OCI-LY3 (cell line): ENCODE data around the gene MYLK.
"Not testable (repeated sequence)": the region's sequence is repeated elsewhere in the genome, so short reads cannot be mapped to it uniquely, and the experiment has no call there.

ENCODE experiments used
- H2AFZ ChIP-seq: fragments of 200-600, 300-600 bp; shearing (Covaris generic); 2 replicates; pipeline ENCODE4 v1.6.0; 2014; ENCODE audit warnings: antibody characterized with exemption, low read depth, low read length
- H3K27ac ChIP-seq: fragments of 200-600, 300-600 bp; sonication (generic); 2 replicates; pipeline ENCODE4 v1.5.1; 2014; ENCODE audit warnings: mild to moderate bottlenecking, low read length, moderate library complexity, mixed read lengths
- H3K27me3 ChIP-seq: fragments of 200-600, 300-600 bp; sonication (generic); 2 replicates; pipeline ENCODE4 v1.6.1; 2014; ENCODE audit warnings: low read depth, low read length, mixed read lengths
- H3K36me3 ChIP-seq: fragments of 200-600, 300-600 bp; sonication (generic); replicated peaks from 2 replicates; pipeline ENCODE3; 2014; ENCODE audit warnings: low read depth, low read length, mixed read lengths
- H3K4me1 ChIP-seq: fragments of 300-600, 200-600 bp; sonication (generic); 2 replicates; pipeline ENCODE4 v1.6.1; 2014; ENCODE audit warnings: low read length, mixed read lengths
- H3K4me2 ChIP-seq: fragments of 200-600, 300-600 bp; sonication (generic); 2 replicates; pipeline ENCODE4 v1.6.1; 2014; ENCODE audit warnings: low read length, mixed read lengths
- H3K4me3 ChIP-seq: fragments of 300-600, 200-600 bp; sonication (generic); 2 replicates; pipeline ENCODE4 v1.5.1; 2014; ENCODE audit warnings: antibody characterized with exemption, mild to moderate bottlenecking, low read length, moderate library complexity
- H3K79me2 ChIP-seq: fragments of 300-600, 200-600 bp; shearing (Covaris generic); 2 replicates; pipeline ENCODE4 v1.6.1; 2014; ENCODE audit warnings: mild to moderate bottlenecking, low read length, mixed read lengths
- H3K9ac ChIP-seq: fragments of 300-600, 200-600 bp; shearing (Covaris generic); 2 replicates; pipeline ENCODE4 v1.6.0; 2014; ENCODE audit warnings: mild to moderate bottlenecking, low read length, moderate library complexity
- H3K9me3 ChIP-seq: fragments of 200-600, 300-600 bp; shearing (Covaris generic); 2 replicates; pipeline ENCODE4 v1.6.1; 2014; ENCODE audit warnings: low read length, mixed read lengths; ENCODE audit not compliant: insufficient read depth
- H4K20me1 ChIP-seq: fragments of 200-600, 300-600 bp; sonication (generic); 2 replicates; pipeline ENCODE4 v1.6.1; 2016; ENCODE audit warnings: low read length, mixed read lengths; ENCODE audit not compliant: insufficient read depth
- CTCF ChIP-seq: fragments of 200-600, 300-600 bp; sonication (generic); IDR thresholded peaks from 2 replicates; pipeline ENCODE4 v1.5.1; 2014; ENCODE audit warnings: antibody characterized with exemption, low read length, low read depth
- EZH2phosphoT487 ChIP-seq: fragments of 200-600 bp; shearing (Covaris generic); IDR thresholded peaks from 2 replicates; pipeline ENCODE4 v1.6.1; 2018; ENCODE audit warnings: antibody characterized with exemption, mixed run types, low read depth

Gene MYLK

GRCh38 chr3:123722456-123722855 lies 161.7 kb downstream of the MYLK start:
- Histone ChIP-seq H3K9ac (no peak overlapping the region), H3K79me2 (no peaks in the 10 kb centered on the region), H3K27me3 (peaks cover 7% of the 10 kb centered on the region; the same call in 1 of the 2 replicates), H3K4me1 (no peaks in the 10 kb centered on the region), H3K36me3 (no peaks in the 10 kb centered on the region), H2AFZ (no peak overlapping the region), H3K9me3 (no peaks in the 10 kb centered on the region), H4K20me1 (no peaks in the 10 kb centered on the region), H3K27ac (no peak overlapping the region), H3K4me2 (no peak overlapping the region), H3K4me3 (no peak overlapping the region)
- no peak for TF ChIP-seq CTCF
- TF ChIP-seq EZH2phosphoT487, result no peak

- no peak overlapping the region for H3K27ac ChIP-seq
- no peaks in the 10 kb centered on the region for H4K20me1 ChIP-seq
- H3K4me3 ChIP-seq, result no peak overlapping the region
- H3K9me3 ChIP-seq, result no peaks in the 10 kb centered on the region
- H2AFZ ChIP-seq, result no peak overlapping the region
- H3K4me2 ChIP-seq, result no peak overlapping the region
- H3K4me1 ChIP-seq, result no peaks in the 10 kb centered on the region
- H3K27me3 ChIP-seq, result peaks cover 4% of the 10 kb centered on the region; the same call in 1 of the 2 replicates
- H3K9ac ChIP-seq, result no peak overlapping the region
- H3K36me3 ChIP-seq, result no peaks in the 10 kb centered on the region
- TF ChIP-seq EZH2phosphoT487 (no peak), CTCF (no peak)
- no peaks in the 10 kb centered on the region for H3K79me2 ChIP-seq
Observed at GRCh38 chr3:123722021-123722420, 162.1 kb downstream of the MYLK start.

GRCh38 chr3:123721095-123721689 lies 162.9 kb downstream of the MYLK start:
- H2AFZ ChIP-seq, H3K4me3 ChIP-seq, H3K36me3 ChIP-seq, H3K27me3 ChIP-seq, H3K4me2 ChIP-seq, H3K79me2 ChIP-seq, H3K9ac ChIP-seq, H3K27ac ChIP-seq, H4K20me1 ChIP-seq, H3K4me1 ChIP-seq, H3K9me3 ChIP-seq: not testable (repeated sequence)

- no peak overlapping the region for H3K27ac ChIP-seq
- no peaks in the 10 kb centered on the region for H4K20me1 ChIP-seq
- no peaks in the 10 kb centered on the region for H3K9me3 ChIP-seq
- H2AFZ ChIP-seq, result no peak overlapping the region
- H3K9ac ChIP-seq, result no peak overlapping the region
- no peak overlapping the region for H3K4me2 ChIP-seq
- no peaks in the 10 kb centered on the region for H3K27me3 ChIP-seq
- no peaks in the 10 kb centered on the region for H3K4me1 ChIP-seq
- H3K79me2 ChIP-seq, result no peaks in the 10 kb centered on the region
- no peak for TF ChIP-seq CTCF
- no peak for TF ChIP-seq EZH2phosphoT487
- no peak overlapping the region for H3K4me3 ChIP-seq
- H3K36me3 ChIP-seq, result no peaks in the 10 kb centered on the region
Observed at GRCh38 chr3:123720638-123721037, 163.5 kb downstream of the MYLK start.
